ENCODE results near the gene PCDHGA6. TPM values are rescaled to one million over a fixed set of nuclear protein-coding genes. Genes with fewer than 3 reads are reported as not detected.

PCDHGA6 gene
- polyA plus RNA-seq, 1 donor from 2014 or later = 0.09 TPM

GRCh38 chr5:141343953-141344463 is 29.7 kb upstream of the PCDHGA6 start:
- Histone ChIP-seq H2AFZ (ENCODE audit: low read depth, low read length) (no peak overlapping the region), H3K27ac (ENCODE audit: low read length) (no peak overlapping the region)

GRCh38 chr5:141345327-141345726 is 28.4 kb upstream of the PCDHGA6 start:
- Histone ChIP-seq H3K4me2 (ENCODE audit: low read length) (no peak overlapping the region), H3K9ac (ENCODE audit: low read length) (no peak overlapping the region), H2AFZ (ENCODE audit: low read depth, low read length) (no peak overlapping the region), H3K9me3 (ENCODE audit: low read length) (peaks cover 10% of the 10 kb centered on the region), H3K27me3 (ENCODE audit: insufficient read depth, low read depth, low read length) (no peaks in the 10 kb centered on the region), H3K4me3 (ENCODE audit: low read length) (no peak overlapping the region), H4K20me1 (ENCODE audit: insufficient read depth) (no peaks in the 10 kb centered on the region), H3K27ac (ENCODE audit: low read length) (no peak overlapping the region), H3K79me2 (replicated peaks; ENCODE audit: insufficient read depth, low read length) (no peaks in the 10 kb centered on the region), H3K9me2 (ENCODE audit: insufficient read depth, low read length) (no peaks in the 10 kb centered on the region), H3F3A (ENCODE audit: insufficient read depth, low read length, poor library complexity, severe bottlenecking) (no peaks in the 10 kb centered on the region), H3K36me3 (ENCODE audit: insufficient read depth, low read length) (no peaks in the 10 kb centered on the region)
- TF ChIP-seq EZH2 (IDR thresholded peaks at IDR 0.05; ENCODE audit: borderline replicate concordance, insufficient read depth, low read length, poor library complexity, severe bottlenecking) (no peak), REST (IDR thresholded peaks at IDR 0.05; ENCODE audit: borderline replicate concordance) (no peak), MXI1 (conservative IDR thresholded peaks at IDR 0.05; ENCODE audit: poor library complexity, severe bottlenecking) (no peak), CTCF (IDR thresholded peaks at IDR 0.05; ENCODE audit: poor library complexity, severe bottlenecking) (no peak), TAF1 (IDR thresholded peaks at IDR 0.05; ENCODE audit: low read depth) (no peak), POLR2AphosphoS5 (IDR thresholded peaks at IDR 0.05) (no peak)

More at GRCh38 chr5:141343953-141344463, 29.7 kb upstream of the PCDHGA6 start:
- no peak overlapping the region for H3K9ac ChIP-seq (ENCODE audit: low read length)
- no peaks in the 10 kb centered on the region for H4K20me1 ChIP-seq (ENCODE audit: insufficient read depth)
- no peak overlapping the region for H3K4me2 ChIP-seq (ENCODE audit: low read length)
- TF ChIP-seq SMC3 (conservative IDR thresholded peaks at IDR 0.05; ENCODE audit: poor library complexity) = no peak
- no peak for TF ChIP-seq RAD21 (conservative IDR thresholded peaks at IDR 0.05)
- TF ChIP-seq TAF1 (IDR thresholded peaks at IDR 0.05; ENCODE audit: low read depth) = no peak
- TF ChIP-seq REST (IDR thresholded peaks at IDR 0.05; ENCODE audit: borderline replicate concordance) = no peak
- no peak for TF ChIP-seq MXI1 (conservative IDR thresholded peaks at IDR 0.05; ENCODE audit: poor library complexity, severe bottlenecking)
- TF ChIP-seq EP300 (conservative IDR thresholded peaks at IDR 0.05; ENCODE audit: poor library complexity, severe bottlenecking) = no peak
- no peak for TF ChIP-seq EZH2 (IDR thresholded peaks at IDR 0.05; ENCODE audit: borderline replicate concordance, insufficient read depth, low read length, poor library complexity, severe bottlenecking)
- TF ChIP-seq CTCF (IDR thresholded peaks at IDR 0.05; ENCODE audit: poor library complexity, severe bottlenecking) = no peak
- no peak for TF ChIP-seq POLR2AphosphoS5 (IDR thresholded peaks at IDR 0.05)
- peaks cover 10% of the 10 kb centered on the region for H3K9me3 ChIP-seq (ENCODE audit: low read length)
- no peaks in the 10 kb centered on the region for H3K9me2 ChIP-seq (ENCODE audit: insufficient read depth, low read length)
- H3F3A ChIP-seq (ENCODE audit: insufficient read depth, low read length, poor library complexity, severe bottlenecking) = no peaks in the 10 kb centered on the region
- no peaks in the 10 kb centered on the region for H3K36me3 ChIP-seq (ENCODE audit: insufficient read depth, low read length)
- no peak overlapping the region for H3K4me3 ChIP-seq (ENCODE audit: low read length)
- no peaks in the 10 kb centered on the region for H3K79me2 ChIP-seq (replicated peaks; ENCODE audit: insufficient read depth, low read length)
- H3K27me3 ChIP-seq (ENCODE audit: insufficient read depth, low read depth, low read length) = no peaks in the 10 kb centered on the region
